Smooth muscle cell of the umbilical artery (primary cell): ENCODE data around the gene ADGRA1. TPM values are rescaled to one million over a fixed set of nuclear protein-coding genes. Genes with fewer than 3 reads are reported as not detected.

Experiments
- total RNA-seq: library from RNA; depleted of rRNA; stranded (reverse); fragments of >200 nt; gene quantifications from 2 replicates; pipeline ENCODE4 v1.2.3, GENCODE V29; 2014

The ADGRA1 gene, protein sequence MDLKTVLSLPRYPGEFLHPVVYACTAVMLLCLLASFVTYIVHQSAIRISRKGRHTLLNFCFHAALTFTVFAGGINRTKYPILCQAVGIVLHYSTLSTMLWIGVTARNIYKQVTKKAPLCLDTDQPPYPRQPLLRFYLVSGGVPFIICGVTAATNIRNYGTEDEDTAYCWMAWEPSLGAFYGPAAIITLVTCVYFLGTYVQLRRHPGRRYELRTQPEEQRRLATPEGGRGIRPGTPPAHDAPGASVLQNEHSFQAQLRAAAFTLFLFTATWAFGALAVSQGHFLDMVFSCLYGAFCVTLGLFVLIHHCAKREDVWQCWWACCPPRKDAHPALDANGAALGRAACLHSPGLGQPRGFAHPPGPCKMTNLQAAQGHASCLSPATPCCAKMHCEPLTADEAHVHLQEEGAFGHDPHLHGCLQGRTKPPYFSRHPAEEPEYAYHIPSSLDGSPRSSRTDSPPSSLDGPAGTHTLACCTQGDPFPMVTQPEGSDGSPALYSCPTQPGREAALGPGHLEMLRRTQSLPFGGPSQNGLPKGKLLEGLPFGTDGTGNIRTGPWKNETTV
- not detected in 2 replicates for total RNA-seq

GRCh38 chr10:133087679-133088178 lies at the start of gene ADGRA1:
ADGRA1 (plus strand) TSS chr10:133087924; CDS start chr10:133088910, 986 bp downstream.

GRCh38 chr10:133159950-133160825 lies 72.5 kb downstream of the ADGRA1 start, which contains the start of gene KNDC1:
KNDC1 (plus strand) TSS chr10:133160219; CDS start chr10:133160468, 249 bp downstream.

Other genes with a start within 250 kb of the ADGRA1 start
- gene CFAP46, start 145.4 kb upstream of the ADGRA1 start, total RNA-seq = 1.2 and 2.2 TPM in 2 replicates
- gene KNDC1, start 72.3 kb downstream of the ADGRA1 start, total RNA-seq = 2.0 and 3.0 TPM in 2 replicates
- gene UTF1, start 142.3 kb downstream of the ADGRA1 start, total RNA-seq = not detected in 2 replicates
- not detected in 2 replicates for gene VENTX, start 149.9 kb downstream of the ADGRA1 start, total RNA-seq
- 1.2 and 4.3 TPM in 2 replicates for gene ADAM8, start 188.9 kb downstream of the ADGRA1 start, total RNA-seq
- gene TUBGCP2, start 220.9 kb downstream of the ADGRA1 start, total RNA-seq = 51.1 and 64.4 TPM in 2 replicates
- gene ZNF511, start 221.0 kb downstream of the ADGRA1 start, total RNA-seq = 14.1 and 16.0 TPM in 2 replicates
- gene CALY, start 249.0 kb downstream of the ADGRA1 start, total RNA-seq = 0.23 and 0.30 TPM in 2 replicates